GM12878 (cell line): Measurements from ENCODE around the gene TRPC4. TPM values are rescaled to one million over a fixed set of nuclear protein-coding genes. Genes with fewer than 3 reads are reported as not detected.

Source experiments
- ATAC-seq: fragments of 200-7000 bp; cut with Tn5 transposase; 3 replicates; pipeline ENCODE4 v1.9.1; 2020; ENCODE audit warnings: mild to moderate bottlenecking, moderate library complexity
- BruUV-seq: library from RNA; stranded (reverse); fragments of 400-500 nt; replicated peaks from 2 replicates; lab custom pipeline; 2021; lab: Mats Ljungman, UMichigan
- CTCF ChIA-PET: fragments of 300-600 bp; sonication (Branson Sonifier 250); formaldehyde crosslinking; extraction: SDS; loops from one replicate; lab custom pipeline; 2021; ENCODE audit warnings: inconsistent platforms; lab: Yijun Ruan, JAX
- POLR2A ChIA-PET: fragments of 350-600 bp; formaldehyde crosslinking; extraction: SDS; loops from one replicate; lab custom pipeline; 2021; ENCODE audit warnings: inconsistent platforms; lab: Charles Lee
- RAD21 ChIA-PET: fragments of 300-600 bp; sonication (Branson Sonifier 250); formaldehyde crosslinking; loops from one replicate; lab custom pipeline; 2023; ENCODE audit warnings: antibody characterized with exemption; ENCODE audit not compliant: unreplicated experiment; lab: Charles Lee
- SMC1A ChIA-PET: fragments of 300-600 bp; sonication (Branson Sonifier 250); formaldehyde crosslinking; loops from one replicate; lab custom pipeline; 2023; ENCODE audit not compliant: unreplicated experiment, uncharacterized antibody; lab: Charles Lee
- DNase-seq: peaks from one replicate; pipeline ENCODE4 v3.0.0-alpha.2; 2011; ENCODE audit warnings: low read depth, low spot score
- FAIRE-seq: peaks from 3 replicates; lab custom pipeline; 2011; peaks lifted over from hg19 to GRCh38; lab: Jason Lieb, UNC
- H2AFZ ChIP-seq: 2 replicates; pipeline ENCODE4 v1.6.0; 2011; ENCODE audit warnings: low read depth, low read length, control low read depth; ENCODE audit not compliant: control insufficient read depth
- H3K27ac ChIP-seq: 2 replicates; pipeline ENCODE4 v1.5.1; 2011; ENCODE audit warnings: control low read depth; ENCODE audit not compliant: control insufficient read depth, insufficient read depth
- H3K27me3 ChIP-seq, 2 experiments: replicated peaks in 1 of 2; 2 replicates each; pipeline versions ENCODE4 v1.6.0 to v1.6.1; 2011; ENCODE audit warnings: low read length in 1 of 2; ENCODE audit not compliant: control insufficient read depth in 2 of 2, insufficient read depth in 2 of 2
- H3K36me3 ChIP-seq, 2 experiments: 2 replicates each; pipeline ENCODE4 v1.5.1; 2011; ENCODE audit warnings: low read length in 1 of 2; ENCODE audit not compliant: control insufficient read depth in 2 of 2, insufficient read depth in 2 of 2
- H3K4me1 ChIP-seq: 2 replicates; pipeline ENCODE4 v1.6.1; 2011; ENCODE audit warnings: mild to moderate bottlenecking, low read length, moderate library complexity, mixed read lengths; ENCODE audit not compliant: control insufficient read depth, insufficient read depth
- H3K4me2 ChIP-seq: 2 replicates; pipeline ENCODE4 v1.6.0; 2011; ENCODE audit warnings: control low read depth; ENCODE audit not compliant: control insufficient read depth, insufficient read depth
- H3K4me3 ChIP-seq: fragments of 200-600 bp; sonication (generic); 2 replicates; pipeline ENCODE4 v1.5.1; 2016
- H3K79me2 ChIP-seq: 2 replicates; pipeline ENCODE4 v1.6.0; 2011; ENCODE audit warnings: low read length; ENCODE audit not compliant: control insufficient read depth, insufficient read depth
- H3K9ac ChIP-seq: 2 replicates; pipeline ENCODE4 v1.8.0; 2011; ENCODE audit warnings: low read length, control low read depth, mixed read lengths; ENCODE audit not compliant: control insufficient read depth, insufficient read depth
- H3K9me3 ChIP-seq: replicated peaks from 3 replicates; pipeline ENCODE4 v1.5.1; 2011; ENCODE audit warnings: mild to moderate bottlenecking, low read length; ENCODE audit not compliant: control insufficient read depth, insufficient read depth
- H4K20me1 ChIP-seq: 2 replicates; pipeline ENCODE4 v1.6.0; 2011; ENCODE audit not compliant: control insufficient read depth, insufficient read depth
- CBFB ChIP-seq: IDR thresholded peaks from 2 replicates; pipeline ENCODE4 v1.6.1; 2016; ENCODE audit warnings: antibody characterized with exemption, low read depth
- CHD4 ChIP-seq: fragments of 200-600 bp; sonication (generic); IDR thresholded peaks from 2 replicates; pipeline ENCODE4 v1.6.1; 2016; ENCODE audit warnings: mild to moderate bottlenecking
- NFXL1 ChIP-seq: fragments of 450-650 bp; IDR thresholded peaks from 2 replicates; pipeline ENCODE4 v1.6.1; 2017; ENCODE audit warnings: antibody characterized with exemption, mild to moderate bottlenecking, borderline replicate concordance
- NR2C1 ChIP-seq: fragments of 450-650 bp; IDR thresholded peaks from 2 replicates; pipeline ENCODE4 v1.6.1; 2017; ENCODE audit warnings: antibody characterized with exemption, mild to moderate bottlenecking, moderate library complexity
- TCF7 ChIP-seq: IDR thresholded peaks from 2 replicates; pipeline ENCODE4 v1.6.1; 2014; ENCODE audit warnings: antibody characterized with exemption, borderline replicate concordance
- WGBS: methylation state at CpG from one replicate; pipeline ENCODE4 v1.1.6; 2016; ENCODE audit warnings: low lambda C conversion rate; ENCODE audit not compliant: insufficient replicate concordance, insufficient coverage; ENCODE audit errors: missing lambda C conversion rate; 5-methylcytosine and 5-hydroxymethylcytosine counted together
- in situ Hi-C: fragments of 300-500 bp; cut with MboI; formaldehyde crosslinking; loops from 9 replicates; pipeline ENCODE4 v1.14.3; 2018; ENCODE audit warnings: mixed read lengths
- intact Hi-C: fragments of 100-400 bp; cut with micrococcal nuclease; formaldehyde crosslinking; loops from one replicate; pipeline ENCODE4 v1.14.2; 2022; ENCODE audit not compliant: unreplicated experiment
- polyA plus RNA-seq, 11 experiments: library from polyadenylated mRNA; depleted of rRNA in 4 of 11; unstranded in 6 of 11; stranded (reverse) in 5 of 11; fragments of >200 nt; fragmentation: Nextera tagmentation in 4 of 11; fragmentation: Illumina TruSeq in 1 of 11; extraction: Ambion mirVana in 4 of 11; extraction: Trizol in 1 of 11; gene quantifications; 1 replicate in 1 of 11; 2 replicates in 10 of 11; pipeline versions ENCODE4 v1.2.1 to v1.2.3, GENCODE V29; 2011 to 2016; ENCODE audit warnings: inconsistent platforms in 2 of 11, missing spikeins in 2 of 11, low read depth in 1 of 11
- total RNA-seq, 4 experiments: library from RNA; depleted of rRNA in 3 of 4; stranded (reverse); fragments of >200 nt in 3 of 4; fragmentation: Illumina TruSeq in 1 of 4; extraction: Trizol in 1 of 4; gene quantifications; 2 replicates each; pipeline versions ENCODE4 v1.2.1 to v1.2.3, GENCODE V29; 2013 to 2021
- TF ChIP-seq, protein P1 (sequence below): fragments of 150-350 bp; IDR thresholded peaks from 2 replicates; pipeline ENCODE4 v1.6.1; 2014; ENCODE audit warnings: mild to moderate bottlenecking, low read depth, low read length
- TF ChIP-seq, protein P2 (sequence below): fragments of 450-650 bp; IDR thresholded peaks from 2 replicates; pipeline ENCODE4 v1.6.1; 2016; ENCODE audit warnings: mild to moderate bottlenecking

The TRPC4 gene
- total and polyA plus RNA-seq, 10 of the 15 experiments (the other 5 are each of a cell fraction or from before 2014, with no cell fraction given), result not detected

DNA sequence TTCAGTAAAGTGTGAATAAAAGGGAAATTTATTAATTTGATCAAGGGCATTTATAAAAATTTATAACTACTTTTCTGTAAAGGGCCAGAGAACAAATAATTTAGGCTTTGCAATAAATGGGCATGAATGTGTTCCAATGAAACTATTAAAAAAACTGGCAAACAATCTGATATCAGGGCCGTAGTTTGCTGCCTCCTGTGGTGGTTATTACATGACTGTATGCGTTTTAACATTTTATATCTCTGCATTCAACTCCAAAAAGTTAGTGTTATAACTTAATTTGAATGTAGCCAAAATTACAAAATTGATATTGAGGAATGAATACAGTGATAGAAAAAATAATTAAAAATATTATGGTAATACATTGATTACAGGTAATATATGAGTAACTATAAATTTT lies 190.5 kb downstream of the TRPC4 start:
- Histone ChIP-seq H3K27me3 (no peaks in the 10 kb centered on the region), H3K27ac (no peak overlapping the region), H4K20me1 (no peaks in the 10 kb centered on the region), H2AFZ (no peak overlapping the region), H3K4me1 (no peaks in the 10 kb centered on the region), H3K4me3 (no peak overlapping the region), H3K4me2 (no peak overlapping the region), H3K9me3 (no peaks in the 10 kb centered on the region), H3K79me2 (no peaks in the 10 kb centered on the region), H3K36me3 (no peaks in the 10 kb centered on the region), H3K9ac (no peak overlapping the region)
- ChIA-PET POLR2A (no interaction called here), CTCF (interaction anchor here (1.0 kb wide), 1 partner anchor 14 kb away, joined by 3 read pairs; no protein-coding TSS in a partner anchor), RAD21 (no interaction called here), SMC1A (no interaction called here)
- intact Hi-C loops (no loop called here), in situ Hi-C loops (no loop called here)
- BruUV-seq, result no TSS peak
- DNase-seq, result no peak
- ATAC-seq, result no peak
- TF ChIP-seq, protein P1, sequence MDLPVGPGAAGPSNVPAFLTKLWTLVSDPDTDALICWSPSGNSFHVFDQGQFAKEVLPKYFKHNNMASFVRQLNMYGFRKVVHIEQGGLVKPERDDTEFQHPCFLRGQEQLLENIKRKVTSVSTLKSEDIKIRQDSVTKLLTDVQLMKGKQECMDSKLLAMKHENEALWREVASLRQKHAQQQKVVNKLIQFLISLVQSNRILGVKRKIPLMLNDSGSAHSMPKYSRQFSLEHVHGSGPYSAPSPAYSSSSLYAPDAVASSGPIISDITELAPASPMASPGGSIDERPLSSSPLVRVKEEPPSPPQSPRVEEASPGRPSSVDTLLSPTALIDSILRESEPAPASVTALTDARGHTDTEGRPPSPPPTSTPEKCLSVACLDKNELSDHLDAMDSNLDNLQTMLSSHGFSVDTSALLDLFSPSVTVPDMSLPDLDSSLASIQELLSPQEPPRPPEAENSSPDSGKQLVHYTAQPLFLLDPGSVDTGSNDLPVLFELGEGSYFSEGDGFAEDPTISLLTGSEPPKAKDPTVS, result no peak
- TF ChIP-seq NR2C1 (no peak), NFXL1 (no peak), CHD4 (no peak), CBFB (no peak), TCF7 (no peak)
- TF ChIP-seq, protein P2, sequence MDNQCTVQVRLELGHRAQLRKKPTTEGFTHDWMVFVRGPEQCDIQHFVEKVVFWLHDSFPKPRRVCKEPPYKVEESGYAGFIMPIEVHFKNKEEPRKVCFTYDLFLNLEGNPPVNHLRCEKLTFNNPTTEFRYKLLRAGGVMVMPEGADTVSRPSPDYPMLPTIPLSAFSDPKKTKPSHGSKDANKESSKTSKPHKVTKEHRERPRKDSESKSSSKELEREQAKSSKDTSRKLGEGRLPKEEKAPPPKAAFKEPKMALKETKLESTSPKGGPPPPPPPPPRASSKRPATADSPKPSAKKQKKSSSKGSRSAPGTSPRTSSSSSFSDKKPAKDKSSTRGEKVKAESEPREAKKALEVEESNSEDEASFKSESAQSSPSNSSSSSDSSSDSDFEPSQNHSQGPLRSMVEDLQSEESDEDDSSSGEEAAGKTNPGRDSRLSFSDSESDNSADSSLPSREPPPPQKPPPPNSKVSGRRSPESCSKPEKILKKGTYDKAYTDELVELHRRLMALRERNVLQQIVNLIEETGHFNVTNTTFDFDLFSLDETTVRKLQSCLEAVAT, result no peak
- FAIRE-seq, result no peak
- WGBS, result 18% methylated on average over 2 of the region's 2 CpGs
